LoVo (cell line): ENCODE results near the gene TERB1.

Experiments used
- DNase-seq: peaks from one replicate; pipeline ENCODE4 v3.0.0-alpha.2; 2016; ENCODE audit warnings: low spot score

TERB1 gene

DNA sequence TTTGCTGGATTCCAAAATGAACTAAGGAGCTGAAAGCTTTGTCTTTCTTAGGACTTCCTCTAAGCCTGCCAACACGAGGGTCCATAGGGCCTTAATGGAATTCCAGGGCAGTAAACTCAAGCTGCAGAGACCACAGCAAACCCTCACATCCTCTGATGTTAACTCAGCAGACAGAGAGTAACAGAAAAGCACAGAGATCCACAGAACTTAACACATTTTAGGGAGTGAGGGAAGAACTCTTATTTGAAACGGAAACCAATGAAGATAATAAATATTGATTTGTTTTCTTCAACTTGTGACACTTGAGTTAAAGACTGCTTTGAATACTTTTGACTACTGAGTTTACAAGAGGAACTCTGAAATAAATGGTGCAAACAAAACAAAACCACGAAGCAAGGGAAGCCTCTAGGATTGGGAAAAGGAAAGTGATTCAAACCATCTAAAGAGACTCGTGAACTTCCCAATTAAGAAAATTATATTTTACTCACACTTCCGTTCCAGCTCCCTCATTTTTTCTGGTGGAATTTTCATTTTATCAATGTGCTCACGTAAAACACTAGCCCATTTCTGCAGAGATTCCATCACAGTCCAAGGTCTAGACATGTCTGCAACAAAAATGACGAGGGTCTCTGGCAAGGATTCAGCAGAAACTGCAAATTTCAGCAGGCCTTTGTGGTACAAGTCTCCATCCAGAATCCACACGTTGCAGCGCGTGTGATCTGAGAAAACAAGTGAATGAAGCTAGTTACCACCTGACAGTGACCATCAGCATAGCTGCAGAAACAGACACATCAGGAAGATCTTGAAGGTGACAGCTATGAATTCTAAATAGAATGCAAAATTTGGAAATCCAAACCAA, 59.2 kb downstream of the TERB1 start:
- no peak for DNase-seq

DNA sequence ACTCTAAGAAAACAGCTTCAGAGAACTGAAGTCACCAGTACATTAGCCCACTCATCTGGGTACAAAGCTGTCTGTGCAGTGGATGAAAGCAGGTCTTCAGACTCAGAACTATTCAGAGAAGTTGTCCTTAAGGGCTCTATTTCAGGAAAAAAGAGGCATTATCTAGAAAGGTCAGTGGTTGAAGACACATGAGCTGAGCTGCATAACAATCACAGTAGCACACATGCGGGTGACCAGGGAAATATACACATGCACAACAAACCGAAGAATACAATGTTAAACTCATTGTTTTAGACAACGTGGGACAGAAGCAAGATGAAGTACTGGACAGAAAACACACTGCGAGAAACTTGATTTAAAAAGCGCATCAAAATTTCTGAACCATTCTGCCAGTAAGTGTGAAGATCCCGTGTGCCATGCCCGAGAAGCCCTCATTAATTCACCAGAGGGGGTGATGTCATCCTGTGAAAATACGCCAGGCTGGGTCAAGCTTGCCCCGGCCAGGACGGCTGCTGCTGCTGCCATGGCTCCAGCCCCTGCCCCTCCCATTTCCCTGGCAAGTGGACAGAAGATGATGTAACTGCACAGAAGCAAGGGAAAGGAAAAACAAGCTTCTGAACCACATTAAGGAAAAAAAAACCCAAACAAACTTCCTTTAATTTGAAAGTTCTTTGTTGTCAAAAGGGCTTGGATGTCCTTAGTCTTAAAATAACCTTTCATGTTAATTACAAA, 60.0 kb downstream of the TERB1 start:
- DNase-seq = peak; percentile 55

DNA sequence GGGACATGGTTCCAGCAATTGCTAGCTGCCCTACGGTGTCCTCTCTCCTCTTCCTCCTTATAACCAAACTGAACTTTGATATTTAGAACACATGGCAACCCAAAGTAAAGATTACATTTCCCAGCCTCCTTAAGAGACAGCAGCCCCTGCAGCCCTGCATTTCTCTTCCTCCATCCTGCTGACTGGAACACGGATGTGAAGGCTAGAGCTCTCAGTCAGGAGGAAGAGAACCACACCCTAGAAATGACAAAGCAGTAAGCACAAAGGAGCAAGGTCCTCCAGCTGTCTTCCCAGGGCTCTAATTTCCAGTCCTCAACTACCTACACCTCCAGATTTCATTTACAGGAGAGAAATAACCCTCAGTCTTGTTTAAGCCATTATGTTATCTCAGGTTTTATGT, 60.9 kb downstream of the TERB1 start:
- no peak for DNase-seq

DNA sequence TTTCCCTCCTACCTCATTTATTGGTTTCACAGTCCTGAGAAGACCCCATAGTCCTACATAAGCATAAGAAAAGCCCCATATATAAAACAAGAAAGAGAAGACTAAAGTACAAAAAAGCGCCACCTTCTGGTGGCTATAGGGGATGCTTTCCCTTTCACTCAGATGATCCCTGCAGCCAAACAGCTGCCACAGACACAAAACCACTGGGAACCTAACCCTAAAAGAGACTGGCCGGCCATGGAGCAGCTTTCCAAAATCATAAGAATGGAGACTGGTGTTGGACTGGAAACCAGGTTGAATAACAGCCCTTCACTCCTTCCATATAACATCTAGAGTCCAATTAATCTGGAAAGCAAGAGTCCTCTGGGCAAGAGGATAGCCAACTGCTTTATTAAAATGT, 61.4 kb downstream of the TERB1 start:
- no peak for DNase-seq

DNA sequence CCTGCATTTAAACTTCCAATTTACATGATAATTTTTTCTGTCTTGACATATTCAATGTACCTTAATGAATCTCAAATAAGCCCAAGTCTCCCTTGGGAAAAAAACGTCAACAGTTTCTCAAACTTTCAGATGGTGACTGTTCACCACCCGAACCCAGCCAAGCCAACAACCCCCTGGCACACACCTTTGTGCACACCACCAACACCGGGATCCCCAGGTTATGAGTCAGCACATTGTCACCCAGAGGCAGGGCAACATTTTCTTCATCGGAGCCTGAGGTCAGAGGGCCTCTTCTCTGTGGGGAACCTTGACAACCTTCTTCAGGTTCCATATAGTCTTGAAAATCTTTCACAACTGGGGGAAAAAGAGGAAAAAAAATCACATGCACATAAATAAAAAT, 65.5 kb downstream of the TERB1 start:
- DNase-seq = no peak

- no peak for DNase-seq
These were observed 70.3 kb downstream of the TERB1 start for GRCh38 chr16:66731101-66731500.

- no peak for DNase-seq
These were observed 72.6 kb downstream of the TERB1 start for GRCh38 chr16:66728804-66729203.

DNA sequence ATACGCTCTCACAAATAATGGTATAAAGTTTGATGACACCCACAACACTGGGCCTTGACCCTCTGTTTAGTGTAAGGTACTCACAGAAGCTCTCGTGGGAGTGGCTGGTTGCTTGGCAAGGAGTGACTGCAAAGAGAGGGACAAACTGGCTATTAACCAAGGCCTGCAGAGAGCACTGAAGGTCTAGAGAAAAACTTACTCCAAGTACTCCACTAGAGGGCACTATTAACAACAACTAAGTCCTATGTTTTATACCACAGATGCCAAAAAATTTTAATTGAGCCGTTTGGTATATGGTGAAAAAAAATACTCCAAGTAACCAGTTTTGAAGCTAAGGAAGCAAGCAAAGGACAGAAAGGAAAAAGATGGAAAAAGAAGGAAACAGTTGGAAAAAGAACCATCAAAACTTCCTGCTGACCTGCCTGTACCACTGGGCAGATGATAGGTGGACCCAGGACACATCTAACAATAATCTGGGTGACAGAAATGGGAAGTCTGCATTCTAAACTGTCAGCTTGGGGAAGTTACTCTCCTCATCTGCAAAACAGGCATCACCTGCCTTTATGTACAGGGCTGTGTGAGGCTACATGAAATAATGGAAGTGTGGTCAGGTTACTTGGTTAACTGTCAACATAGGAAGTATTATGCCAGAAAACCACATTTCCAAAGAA, 73.1 kb downstream of the TERB1 start:
- peak; percentile 60 for DNase-seq

DNA sequence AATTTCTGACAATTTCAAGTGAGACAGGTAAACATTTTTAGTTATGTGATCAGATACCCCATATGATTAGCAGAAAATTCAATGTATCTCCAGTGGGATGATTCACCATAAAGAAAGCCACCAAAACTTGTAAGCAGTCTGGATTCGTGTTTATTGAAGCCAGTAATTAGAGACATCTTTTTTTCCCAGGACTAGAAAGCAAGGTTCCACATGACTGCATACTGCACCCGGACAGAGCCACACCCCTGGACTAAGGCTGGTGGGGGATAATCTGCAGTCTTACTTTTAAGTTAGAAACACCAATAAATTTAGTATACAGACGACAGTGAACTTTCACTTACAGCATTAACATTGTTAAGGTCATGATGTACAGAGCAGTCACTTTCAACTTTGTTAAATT, 80.6 kb downstream of the TERB1 start:
- no peak for DNase-seq

GRCh38 chr16:66719246-66719645, 82.1 kb downstream of the TERB1 start:
- DNase-seq = no peak

DNA sequence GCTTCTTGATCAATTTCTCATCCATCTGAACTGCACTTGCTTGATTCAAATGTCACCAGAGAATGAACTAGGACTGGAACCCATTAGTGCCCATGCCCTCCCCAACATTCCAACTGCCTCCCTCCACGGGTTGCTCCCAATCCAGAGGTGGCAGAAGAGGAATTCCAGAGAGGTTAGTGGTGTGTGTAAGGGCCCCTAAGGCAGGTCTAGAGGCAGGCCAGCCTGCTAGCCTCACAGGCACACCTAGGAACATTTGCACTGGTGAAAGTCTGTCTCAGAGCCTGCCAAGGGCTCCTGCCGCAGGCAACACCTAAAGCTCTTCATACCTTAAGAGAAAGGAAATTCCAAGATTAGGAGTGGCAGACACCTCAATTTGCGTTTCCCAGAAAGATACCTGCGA, 83.6 kb downstream of the TERB1 start:
- DNase-seq = no peak

GRCh38 chr16:66717112-66717675, 84.2 kb downstream of the TERB1 start:
- no peak for DNase-seq

- DNase-seq = peak; percentile 38
These were observed 86.6 kb downstream of the TERB1 start for GRCh38 chr16:66714654-66715307.

GRCh38 chr16:66714062-66714461, 87.3 kb downstream of the TERB1 start:
- DNase-seq = no peak

- DNase-seq = no peak
These were observed 88.3 kb downstream of the TERB1 start for GRCh38 chr16:66713076-66713475.

GRCh38 chr16:66712512-66712911, 88.9 kb downstream of the TERB1 start:
- DNase-seq = no peak

- no peak for DNase-seq
These were observed 89.8 kb downstream of the TERB1 start for GRCh38 chr16:66711581-66711980.

DNA sequence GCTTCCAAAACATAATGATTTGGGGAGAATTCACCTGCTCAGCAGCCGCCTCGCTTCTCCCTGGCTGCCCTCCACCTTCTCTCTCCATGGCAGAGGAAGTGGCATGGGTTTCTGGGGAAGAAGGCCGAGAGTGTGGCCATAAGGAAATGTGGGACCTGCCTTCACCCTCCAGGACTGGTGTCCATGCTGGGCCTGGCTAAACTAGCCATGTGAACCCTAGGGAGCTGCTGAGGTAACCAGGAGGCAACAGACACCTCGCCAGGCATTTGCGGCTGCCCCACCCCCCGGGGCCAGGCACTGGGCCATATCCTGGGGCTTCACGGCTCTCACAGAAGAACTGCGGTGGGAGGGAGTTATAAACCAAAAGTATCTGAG, 94.9 kb downstream of the TERB1 start:
- no peak for DNase-seq

GRCh38 chr16:66705790-66706505, 95.4 kb downstream of the TERB1 start:
- DNase-seq = no peak
